ENCODE measurements around the gene PRND. TPM values are rescaled to one million over a fixed set of nuclear protein-coding genes. Genes with fewer than 3 reads are reported as not detected.

PRND gene
- total RNA-seq, 1 experiment from 2014 or later: not detected

DNA sequence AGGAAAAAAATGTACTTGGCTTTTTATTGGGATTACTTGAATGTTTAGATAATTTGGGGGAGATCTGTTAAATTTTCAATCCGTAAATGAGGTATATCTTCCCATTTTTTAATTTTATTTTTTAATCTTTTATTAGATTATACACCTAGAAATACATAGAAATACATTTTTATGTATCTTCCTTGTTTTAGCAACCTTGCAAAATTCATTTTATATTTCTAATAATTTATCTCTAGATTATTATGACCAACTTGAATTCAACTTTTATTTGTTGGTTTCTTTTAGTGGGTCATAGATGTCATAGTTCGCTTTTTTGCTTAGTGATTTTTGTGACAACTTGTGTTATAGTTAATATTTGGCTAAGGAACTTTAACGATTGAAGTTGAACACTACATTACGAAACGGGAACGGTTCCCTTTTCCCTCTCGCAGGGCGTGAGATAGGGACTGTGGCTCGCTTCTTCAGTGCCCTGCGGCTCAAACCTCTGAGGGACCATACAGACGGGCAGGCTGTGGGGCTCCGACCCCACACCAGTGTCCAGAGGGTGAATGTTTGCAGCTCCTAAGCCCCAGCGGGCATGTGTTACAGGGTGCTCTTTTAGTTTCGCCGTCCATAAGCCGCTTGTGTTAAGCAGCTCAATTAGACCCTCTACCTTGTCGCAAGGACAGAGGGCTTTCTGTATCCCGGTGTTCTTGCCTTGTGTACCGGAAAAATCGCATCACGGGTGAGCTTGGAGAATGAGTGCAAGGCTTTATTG, 53.8 kb downstream of the PRND start:
- no peak for DNase-seq (ENCODE audit: extremely low read depth, low read depth)

DNA sequence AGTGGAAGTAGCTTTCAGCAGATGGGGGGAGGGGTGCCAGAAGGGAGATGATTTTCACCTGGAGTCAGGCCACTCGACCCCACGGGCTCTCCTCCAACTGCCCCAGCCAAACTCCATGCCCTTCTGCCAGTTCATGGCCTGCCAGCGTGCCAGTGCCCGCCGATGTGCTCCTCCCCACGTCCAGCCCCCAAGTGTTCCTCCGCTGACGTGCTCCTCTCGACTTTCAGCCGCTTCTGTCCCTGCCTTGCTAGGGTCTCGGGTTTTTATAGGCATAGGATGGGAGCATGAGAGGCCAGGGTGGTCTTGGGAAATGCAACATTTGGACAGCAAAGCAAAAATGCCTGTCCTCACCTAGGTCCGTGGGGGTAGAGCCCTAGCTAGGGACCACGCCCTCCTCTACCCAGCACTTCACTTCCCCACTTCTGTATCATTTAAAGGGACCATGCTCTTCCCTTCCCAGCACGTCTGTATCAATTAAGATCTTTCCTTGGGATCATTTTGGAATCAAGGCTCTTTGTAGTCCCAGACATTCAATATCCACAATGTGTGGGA, 54.4 kb downstream of the PRND start:
- no peak for DNase-seq (ENCODE audit: extremely low read depth, low read depth)

Other genes starting within 250 kb of the PRND start
- 217 and 230 TPM in 2 replicates for gene PRNP, start 35.5 kb upstream of the PRND start, total RNA-seq (2014; rRNA removed; shearing (Covaris generic))
- 0.22 and 0.43 TPM in 2 replicates for gene RASSF2, start 101.7 kb downstream of the PRND start, total RNA-seq (2014; rRNA removed; shearing (Covaris generic))

Measured in NCI-H460 (cell line).